Ovary (tissue), 9 donors: ENCODE results near the gene OR10A6. TPM values are rescaled to one million over a fixed set of nuclear protein-coding genes. Genes with fewer than 3 reads are reported as not detected.

ENCODE experiments used
- DNase-seq, 5 donors: peaks; one replicate each; pipeline ENCODE4 v3.0.0-alpha.2; 2019 to 2020
- H3K27ac ChIP-seq, 2 donors: fragments of 200-600 bp; one replicate each; pipeline versions ENCODE4 v1.5.1 to v1.8.0; 2019 to 2022
- H3K27me3 ChIP-seq: fragments of 200-600 bp; one replicate; pipeline ENCODE4 v1.8.0; 2022
- H3K36me3 ChIP-seq: fragments of 200-600 bp; sonication (generic); one replicate; pipeline ENCODE4 v1.5.1; 2019
- H3K4me1 ChIP-seq: one replicate; pipeline ENCODE4 v1.8.1; 2013; ENCODE audit warnings: mild to moderate bottlenecking, moderate library complexity; ENCODE audit not compliant: insufficient read depth
- H3K4me3 ChIP-seq: fragments of 200-600 bp; sonication (generic); one replicate; pipeline ENCODE4 v1.5.1; 2017
- H3K9me3 ChIP-seq, 2 donors: fragments of 200-600 bp in 1 of 2; sonication (generic) in 1 of 2; one replicate each; pipeline versions ENCODE4 v1.5.1 to v1.8.1; 2013 to 2019; ENCODE audit warnings: mild to moderate bottlenecking in 1 of 2, moderate library complexity in 1 of 2
- CTCF ChIP-seq, 3 donors: fragments of 450-650 bp in 2 of 3; fragments of 200-600 bp in 1 of 3; IDR thresholded peaks; one replicate each; pipeline versions ENCODE4 v1.5.1 to v1.8.0; 2016 to 2022; ENCODE audit warnings: antibody characterized with exemption in 3 of 3, mild to moderate bottlenecking in 1 of 3
- EP300 ChIP-seq: sonication (generic); formaldehyde crosslinking; IDR thresholded peaks from one replicate; pipeline ENCODE4 v1.6.1; 2017; ENCODE audit warnings: antibody characterized with exemption
- POLR2A ChIP-seq: fragments of 450-650 bp; IDR thresholded peaks from one replicate; pipeline ENCODE4 v1.6.1; 2017; ENCODE audit warnings: antibody characterized with exemption, mild to moderate bottlenecking, moderate library complexity
- WGBS, 3 donors: extraction: QIAGEN DNeasy Blood & Tissue Kit in 1 of 3; methylation state at CpG; one replicate each; pipeline versions ENCODE4 v1.1.5 to v1.1.7; 2013 to 2017; 5-methylcytosine and 5-hydroxymethylcytosine counted together
- intact Hi-C, 4 donors: fragments of 100-400 bp; cut with DNase I; formaldehyde crosslinking; loops; one replicate each; pipeline versions ENCODE4 v1.11.0 to v1.15.1; 2022 to 2023
- polyA plus RNA-seq, 2 donors: library from polyadenylated mRNA; stranded (reverse); fragments of 200-250 nt in 1 of 2; fragments of 350-450 nt in 1 of 2; fragmentation: Illumina TruSeq in 1 of 2; extraction: RNeasy Lipid Tissue Mini Kit (QIAGEN cat#74804) in 1 of 2; gene quantifications; one replicate each; pipeline ENCODE4 v1.2.3, GENCODE V29; 2013 to 2014
- total RNA-seq, 7 donors: library from RNA; depleted of rRNA in 2 of 7; stranded (reverse); fragments of >200 nt in 2 of 7; fragmentation: NEBNext Ultra II Directional in 3 of 7; extraction: Animal tissue kit (Norgen Biotek cat#: 25700) in 3 of 7; gene quantifications; one replicate each; pipeline versions ENCODE4 v1.1.0 to v1.2.4, GENCODE V29; 2016 to 2023
- donor health status: DM: no; HTN: no; CAD: no; lungs with moderate emphysema.
- donor health status: DM: no; HTN: no; CAD: no.
- donor health status: Bipolar disorder and iron deficiency.
- donor health status: DM: yes; HTN: yes; CAD: no.
- donor health status: DM: no; HTN: no; CAD: no.
- donor health status: DM: yes; HTN: yes; CAD: no.

Gene OR10A6
- total and polyA plus RNA-seq, 9 donors, result not detected

GRCh38 chr11:7896009-7896785 is 34.9 kb downstream of the OR10A6 start:
- WGBS, 3 donors, result 3 to 36% (median 22%) methylated on average over 1 of the region's 1 CpG
- intact Hi-C loops, result loop anchor here in 1 of 4 donors (5.0 kb wide), 1 partner anchor 91 kb away; the partner anchor contains the start of gene EIF3F

GRCh38 chr11:7894251-7894650 is 36.8 kb downstream of the OR10A6 start:
- TF ChIP-seq CTCF (IDR thresholded peaks at IDR 0.05) (no peak), EP300 (no peak), POLR2A (no peak)
- Histone ChIP-seq H3K9me3 (no peaks in the 10 kb centered on the region), H3K4me1 (no peaks in the 10 kb centered on the region), H3K27me3 (no peaks in the 10 kb centered on the region), H3K27ac (no peak overlapping the region), H3K4me3 (no peak overlapping the region), H3K36me3 (no peaks in the 10 kb centered on the region)
- no peak for DNase-seq
- intact Hi-C loops, result loop anchor here in 1 of 4 donors (5.0 kb wide), 1 partner anchor 93 kb away; the partner anchor contains the start of gene EIF3F
- 42 to 58% (median 47%) methylated on average over 3 of the region's 3 CpGs for WGBS, 3 donors

More at GRCh38 chr11:7896009-7896785, 34.9 kb downstream of the OR10A6 start:
- Histone ChIP-seq H3K27me3 (no peaks in the 10 kb centered on the region), H3K4me1 (no peaks in the 10 kb centered on the region), H3K9me3 (no peaks in the 10 kb centered on the region), H3K4me3 (no peak overlapping the region), H3K27ac (no peak overlapping the region), H3K36me3 (no peaks in the 10 kb centered on the region)
- DNase-seq, result peak in 2 of 5 donors; percentile 25 to 60
- TF ChIP-seq CTCF (IDR thresholded peaks at IDR 0.05) (no peak), EP300 (no peak), POLR2A (no peak)

GRCh38 chr11:7893796-7894195 is 37.3 kb downstream of the OR10A6 start:
- Histone ChIP-seq H3K27ac (no peak overlapping the region), H3K4me1 (no peaks in the 10 kb centered on the region), H3K4me3 (no peak overlapping the region), H3K36me3 (no peaks in the 10 kb centered on the region), H3K27me3 (no peaks in the 10 kb centered on the region), H3K9me3 (no peaks in the 10 kb centered on the region)
- intact Hi-C loops, result loop anchor here in 1 of 4 donors (5.0 kb wide), 1 partner anchor 94 kb away; the partner anchor contains the start of gene EIF3F
- no peak for DNase-seq
- TF ChIP-seq POLR2A (no peak), CTCF (IDR thresholded peaks at IDR 0.05) (no peak), EP300 (no peak)
- 33 to 47% (median 43%) methylated on average over 2 of the region's 2 CpGs for WGBS, 3 donors

GRCh38 chr11:7892840-7893254 is 38.2 kb downstream of the OR10A6 start:
- H3K27ac ChIP-seq, result no peak overlapping the region
- H3K36me3 ChIP-seq, result no peaks in the 10 kb centered on the region
- WGBS, 3 donors, result 9 to 15% (median 13%) methylated on average over 2 of the region's 2 CpGs
- TF ChIP-seq CTCF (IDR thresholded peaks at IDR 0.05), result peak in 1 of 3 donors; percentile 38
- TF ChIP-seq POLR2A, result no peak
- H3K4me3 ChIP-seq, result no peak overlapping the region
- H3K4me1 ChIP-seq, result no peaks in the 10 kb centered on the region
- intact Hi-C loops, result loop anchor here in 1 of 4 donors (5.0 kb wide), 1 partner anchor 94 kb away; the partner anchor contains the start of gene EIF3F
- no peaks in the 10 kb centered on the region for H3K27me3 ChIP-seq
- no peak for DNase-seq
- no peaks in the 10 kb centered on the region for H3K9me3 ChIP-seq
